GM19351 (cell line): ENCODE results near the gene ZAR1L.

Experiments
- ATAC-seq: cut with Tn5 transposase; IDR thresholded peaks from one replicate; pipeline ENCODE4 v1.9.1; 2021; ENCODE audit warnings: mild to moderate bottlenecking, moderate library complexity; ENCODE audit not compliant: unreplicated experiment

Gene ZAR1L

GRCh38 chr13:32302461-32302860 is 12.7 kb downstream of the ZAR1L start:
- ATAC-seq: no peak

- ATAC-seq: no peak
Measured at GRCh38 chr13:32300920-32301319, 14.2 kb downstream of the ZAR1L start.

- no peak for ATAC-seq
Measured at GRCh38 chr13:32300406-32300805, 14.8 kb downstream of the ZAR1L start.

GRCh38 chr13:32299893-32300292 is 15.3 kb downstream of the ZAR1L start:
- no peak for ATAC-seq

GRCh38 chr13:32298695-32299094 is 16.5 kb downstream of the ZAR1L start:
- no peak for ATAC-seq

GRCh38 chr13:32297206-32297605 is 18.0 kb downstream of the ZAR1L start:
- ATAC-seq: no peak

- ATAC-seq: no peak
Measured at GRCh38 chr13:32285633-32285965, 29.6 kb downstream of the ZAR1L start.

GRCh38 chr13:32284927-32285632 is 30.1 kb downstream of the ZAR1L start:
- ATAC-seq: no peak

GRCh38 chr13:32282096-32282711 is 33.0 kb downstream of the ZAR1L start:
- ATAC-seq: no peak

GRCh38 chr13:32281096-32281495 is 34.1 kb downstream of the ZAR1L start:
- ATAC-seq: no peak

GRCh38 chr13:32278426-32278825 is 36.7 kb downstream of the ZAR1L start:
- ATAC-seq: peak; percentile 87

GRCh38 chr13:32277839-32278238 is 37.3 kb downstream of the ZAR1L start:
- peak; percentile 71 for ATAC-seq

GRCh38 chr13:32272021-32272683 is 43.0 kb downstream of the ZAR1L start:
- ATAC-seq: no peak

GRCh38 chr13:32267836-32268439 is 47.2 kb downstream of the ZAR1L start:
- ATAC-seq: peak; percentile 96

- no peak for ATAC-seq
Measured at GRCh38 chr13:32266130-32266529, 49.0 kb downstream of the ZAR1L start.

GRCh38 chr13:32265726-32266125 is 49.4 kb downstream of the ZAR1L start:
- no peak for ATAC-seq

GRCh38 chr13:32264407-32264806 is 50.8 kb downstream of the ZAR1L start:
- no peak for ATAC-seq

GRCh38 chr13:32262619-32263018 is 52.5 kb downstream of the ZAR1L start:
- no peak for ATAC-seq

GRCh38 chr13:32262165-32262564 is 53.0 kb downstream of the ZAR1L start:
- ATAC-seq: no peak

- no peak for ATAC-seq
Measured at GRCh38 chr13:32261567-32261966, 53.6 kb downstream of the ZAR1L start.

- no peak for ATAC-seq
Measured at GRCh38 chr13:32259116-32259515, 56.0 kb downstream of the ZAR1L start.

- no peak for ATAC-seq
Measured at GRCh38 chr13:32257649-32258048, 57.5 kb downstream of the ZAR1L start.
